Karpas-422 (cell line): ENCODE data around the gene UNCX. TPM values are rescaled to one million over a fixed set of nuclear protein-coding genes. Genes with fewer than 3 reads are reported as not detected.
"Not testable (repeated sequence)": the region's sequence is repeated elsewhere in the genome, so short reads cannot be mapped to it uniquely, and the experiment has no call there.

Source experiments
- DNase-seq: peaks from one replicate; pipeline ENCODE4 v3.0.0-alpha.2; 2015
- H2AFZ ChIP-seq: fragments of 200-600 bp; sonication (generic); 2 replicates; pipeline ENCODE4 v1.6.1; 2014; ENCODE audit warnings: antibody characterized with exemption, low read length, mixed read lengths
- H3K27ac ChIP-seq: fragments of 200-600 bp; sonication (generic); 2 replicates; pipeline ENCODE4 v1.5.1; 2014; ENCODE audit warnings: mild to moderate bottlenecking, low read length, moderate library complexity
- H3K27me3 ChIP-seq: fragments of 200-600 bp; sonication (generic); 2 replicates; pipeline ENCODE4 v1.6.1; 2014; ENCODE audit warnings: low read length, mixed read lengths
- H3K36me3 ChIP-seq: fragments of 200-600 bp; sonication (generic); 2 replicates; pipeline ENCODE4 v1.6.1; 2014; ENCODE audit warnings: low read length, mixed read lengths; ENCODE audit not compliant: insufficient read depth
- H3K4me1 ChIP-seq: fragments of 200-600 bp; sonication (generic); 2 replicates; pipeline ENCODE4 v1.6.1; 2014; ENCODE audit warnings: mild to moderate bottlenecking, low read length, mixed read lengths
- H3K4me2 ChIP-seq: fragments of 200-600 bp; sonication (generic); 2 replicates; pipeline ENCODE4 v1.6.1; 2014; ENCODE audit warnings: low read length, low read depth, mild to moderate bottlenecking; ENCODE audit not compliant: poor library complexity, severe bottlenecking
- H3K4me3 ChIP-seq: fragments of 200-600 bp; sonication (generic); 2 replicates; pipeline ENCODE4 v1.5.1; 2014; ENCODE audit warnings: mild to moderate bottlenecking, antibody characterized with exemption, low read length, mixed read lengths
- H3K79me2 ChIP-seq: fragments of 200-600 bp; sonication (generic); 2 replicates; pipeline ENCODE4 v1.6.1; 2014; ENCODE audit warnings: mild to moderate bottlenecking, low read length, mixed read lengths
- H3K9ac ChIP-seq: fragments of 200-600 bp; sonication (generic); 2 replicates; pipeline ENCODE4 v1.6.0; 2014; ENCODE audit warnings: low read length
- H3K9me2 ChIP-seq: fragments of 200-600 bp; sonication (generic), shearing (Covaris generic); replicated peaks from 2 replicates; pipeline ENCODE4 v1.6.0; 2014; ENCODE audit warnings: mild to moderate bottlenecking, low read length, moderate library complexity; ENCODE audit not compliant: insufficient read depth
- H3K9me3 ChIP-seq: fragments of 300-700, 200-600 bp; sonication (generic); 2 replicates; pipeline ENCODE4 v1.6.1; 2014; ENCODE audit warnings: low read length, mixed read lengths
- H4K20me1 ChIP-seq: fragments of 200-600 bp; sonication (generic); 2 replicates; pipeline ENCODE4 v1.6.1; 2014; ENCODE audit warnings: mild to moderate bottlenecking, antibody characterized with exemption, low read length, low read depth; ENCODE audit not compliant: insufficient read depth
- total RNA-seq: library from RNA; depleted of rRNA; stranded (reverse); fragments of >200 nt; shearing (Covaris generic); gene quantifications from 2 replicates; pipeline ENCODE4 v1.2.3, GENCODE V29; 2014; ENCODE audit warnings: low replicate concordance

The UNCX gene
- total RNA-seq, 1 experiment from 2014 or later: not detected

GRCh38 chr7:1210321-1210978 lies 22.2 kb upstream of the UNCX start:
- no peaks in the 10 kb centered on the region for H3K79me2 ChIP-seq
- H3K36me3 ChIP-seq: no peaks in the 10 kb centered on the region
- H3K9ac ChIP-seq: no peak overlapping the region
- no peak overlapping the region for H3K4me2 ChIP-seq
- no peak for DNase-seq
- no peaks in the 10 kb centered on the region for H4K20me1 ChIP-seq
- no peaks in the 10 kb centered on the region for H3K27me3 ChIP-seq
- H3K27ac ChIP-seq: no peak overlapping the region
- H3K9me2 ChIP-seq: no peaks in the 10 kb centered on the region
- H3K4me3 ChIP-seq: no peak overlapping the region
- H3K4me1 ChIP-seq: no peaks in the 10 kb centered on the region
- H3K9me3 ChIP-seq: no peaks in the 10 kb centered on the region
- no peak overlapping the region for H2AFZ ChIP-seq

- no peak for DNase-seq
- Histone ChIP-seq H3K27ac (no peak overlapping the region), H3K4me2 (no peak overlapping the region), H4K20me1 (no peaks in the 10 kb centered on the region), H3K4me3 (no peak overlapping the region), H3K9me3 (no peaks in the 10 kb centered on the region), H3K79me2 (no peaks in the 10 kb centered on the region), H3K36me3 (no peaks in the 10 kb centered on the region), H2AFZ (no peak overlapping the region), H3K27me3 (no peaks in the 10 kb centered on the region), H3K9me2 (no peaks in the 10 kb centered on the region), H3K9ac (no peak overlapping the region), H3K4me1 (no peaks in the 10 kb centered on the region)
Measured at GRCh38 chr7:1210979-1211608, 21.6 kb upstream of the UNCX start.

DNA sequence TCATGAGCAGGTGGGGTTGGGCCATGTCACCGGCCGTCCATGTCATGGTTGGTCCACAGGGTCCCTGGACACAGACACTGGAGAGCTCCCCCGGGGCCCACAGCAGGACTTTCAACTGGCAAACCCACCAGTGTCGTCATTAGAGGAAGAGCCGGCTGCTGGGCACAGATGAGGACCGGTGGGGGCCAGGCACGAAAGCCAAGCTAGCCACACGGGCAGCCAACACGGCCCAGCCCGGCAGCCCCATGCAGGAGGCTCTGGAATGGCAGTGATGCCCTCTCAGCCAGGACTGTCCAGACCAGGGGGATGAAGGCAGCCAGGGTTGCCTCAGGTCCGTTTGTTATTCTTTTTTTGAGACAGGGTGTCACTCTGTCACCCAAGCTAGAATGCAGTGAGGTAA lies 21.1 kb upstream of the UNCX start:
- Histone ChIP-seq H3K27ac (no peak overlapping the region), H3K27me3 (no peaks in the 10 kb centered on the region), H3K4me3 (no peak overlapping the region), H3K9me2 (no peaks in the 10 kb centered on the region), H3K4me1 (no peaks in the 10 kb centered on the region), H3K9ac (no peak overlapping the region), H3K36me3 (no peaks in the 10 kb centered on the region), H2AFZ (no peak overlapping the region), H3K79me2 (no peaks in the 10 kb centered on the region), H3K4me2 (no peak overlapping the region), H4K20me1 (no peaks in the 10 kb centered on the region), H3K9me3 (no peaks in the 10 kb centered on the region)
- DNase-seq: no peak

DNA sequence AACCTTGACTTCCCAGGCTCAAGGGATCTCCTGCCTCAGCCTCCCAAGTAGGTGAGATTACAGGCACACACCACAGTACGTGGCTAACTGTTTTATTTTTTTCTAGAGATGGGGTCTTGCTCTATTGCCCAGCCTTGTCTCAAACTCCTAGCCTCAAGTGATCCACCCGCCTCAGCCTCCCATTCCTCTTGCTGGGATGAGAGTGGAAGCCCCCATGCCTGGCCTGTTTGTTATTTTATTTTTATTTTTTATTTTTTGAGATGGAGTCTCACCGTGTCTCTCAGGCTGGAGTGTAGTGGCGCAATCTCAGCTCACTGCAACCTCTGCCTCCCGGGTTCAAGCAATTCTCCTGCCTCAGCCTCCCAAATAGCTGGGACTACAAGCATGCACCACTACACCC lies 20.6 kb upstream of the UNCX start:
- H4K20me1 ChIP-seq, DNase-seq, H3K27me3 ChIP-seq, H3K4me1 ChIP-seq, H3K79me2 ChIP-seq, H3K9ac ChIP-seq, H3K4me2 ChIP-seq, H3K9me2 ChIP-seq, H3K9me3 ChIP-seq, H3K4me3 ChIP-seq, H3K36me3 ChIP-seq, H3K27ac ChIP-seq, H2AFZ ChIP-seq: not testable (repeated sequence)

DNA sequence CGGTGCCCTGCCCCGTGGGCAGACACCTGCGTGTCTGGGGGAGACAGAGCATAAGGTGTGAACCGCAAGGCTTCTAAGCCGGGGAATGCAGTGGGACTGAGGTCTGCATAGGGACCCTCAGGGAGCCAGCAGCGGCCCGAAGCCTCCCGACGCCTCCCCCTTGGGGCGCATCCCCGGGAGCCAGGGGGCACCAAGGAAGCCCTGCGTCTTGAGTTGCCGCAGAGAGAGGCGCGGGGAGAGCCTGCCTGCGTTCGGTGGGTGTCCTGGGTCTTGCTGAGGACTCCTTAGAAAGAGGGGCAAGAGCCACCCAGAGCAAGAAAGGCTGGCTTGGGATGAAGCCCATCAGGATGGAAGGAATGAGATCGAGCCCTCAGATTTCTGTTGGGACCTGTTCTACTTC lies 18.2 kb upstream of the UNCX start:
- Histone ChIP-seq H3K79me2 (no peaks in the 10 kb centered on the region), H3K4me1 (no peaks in the 10 kb centered on the region), H3K4me3 (no peak overlapping the region), H3K36me3 (no peaks in the 10 kb centered on the region), H3K9ac (no peak overlapping the region), H3K27ac (no peak overlapping the region), H2AFZ (no peak overlapping the region), H3K9me2 (no peaks in the 10 kb centered on the region), H3K27me3 (no peaks in the 10 kb centered on the region), H3K9me3 (no peaks in the 10 kb centered on the region), H4K20me1 (no peaks in the 10 kb centered on the region), H3K4me2 (no peak overlapping the region)
- DNase-seq: no peak

DNA sequence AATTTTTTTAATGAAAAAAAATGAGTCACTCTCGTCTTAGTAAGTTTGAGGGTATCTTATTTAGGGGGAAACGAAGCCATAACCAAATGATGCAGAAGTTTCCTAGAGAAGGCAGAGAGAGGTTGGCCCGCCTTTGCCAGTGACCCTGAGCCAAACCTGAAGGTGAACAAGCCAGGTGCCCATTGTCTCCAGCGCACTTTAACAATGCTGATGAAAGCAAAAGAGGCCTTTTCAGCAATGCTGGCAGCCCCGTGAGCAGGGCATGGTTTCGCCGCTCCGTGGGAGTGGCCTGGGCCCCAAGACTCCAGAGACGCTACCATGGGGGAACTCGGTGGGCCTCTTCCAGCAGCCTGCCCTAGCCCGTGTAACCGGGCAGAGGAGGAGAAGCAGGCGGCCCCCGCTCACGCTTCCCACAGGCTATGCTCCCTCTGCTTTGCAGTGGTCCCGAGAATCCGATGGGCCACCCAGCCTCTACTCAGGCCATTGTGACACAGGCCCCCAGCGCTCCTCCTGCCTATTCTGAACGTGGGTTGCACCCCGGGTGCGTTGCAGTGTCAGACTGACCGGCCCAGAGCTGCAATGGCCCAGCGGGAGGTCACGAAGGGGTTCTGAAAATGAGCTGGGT lies 14.0 kb upstream of the UNCX start:
- Histone ChIP-seq H3K4me2 (no peak overlapping the region), H3K4me1 (no peaks in the 10 kb centered on the region), H3K27ac (no peak overlapping the region), H2AFZ (no peak overlapping the region), H3K79me2 (no peaks in the 10 kb centered on the region), H3K9ac (no peak overlapping the region), H3K9me2 (no peaks in the 10 kb centered on the region), H3K27me3 (no peaks in the 10 kb centered on the region), H3K4me3 (no peak overlapping the region), H4K20me1 (no peaks in the 10 kb centered on the region; the same call in 1 of the 2 replicates), H3K36me3 (no peaks in the 10 kb centered on the region), H3K9me3 (no peaks in the 10 kb centered on the region)
- no peak for DNase-seq

DNA sequence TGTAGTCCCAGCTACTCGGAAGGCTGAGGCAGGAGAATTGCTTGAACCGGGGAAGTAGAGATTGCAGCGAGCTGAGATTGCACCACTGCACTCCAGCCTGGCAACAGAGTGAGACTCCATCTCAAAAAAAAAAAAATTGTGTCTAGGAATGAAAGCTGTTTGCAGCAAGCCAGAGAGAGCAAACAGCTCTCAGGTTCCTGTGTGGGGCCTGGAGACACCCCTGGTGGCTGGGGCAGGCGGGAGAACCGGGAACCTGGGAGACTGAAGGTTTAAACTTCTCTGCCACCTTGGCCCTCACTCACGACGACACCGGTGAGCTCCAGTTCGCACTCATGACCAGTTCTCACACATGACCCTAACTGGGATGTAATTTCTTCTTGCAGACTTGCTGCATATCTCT lies 13.2 kb upstream of the UNCX start:
- DNase-seq: no peak
- Histone ChIP-seq H2AFZ (no peak overlapping the region), H3K4me2 (no peak overlapping the region)

DNA sequence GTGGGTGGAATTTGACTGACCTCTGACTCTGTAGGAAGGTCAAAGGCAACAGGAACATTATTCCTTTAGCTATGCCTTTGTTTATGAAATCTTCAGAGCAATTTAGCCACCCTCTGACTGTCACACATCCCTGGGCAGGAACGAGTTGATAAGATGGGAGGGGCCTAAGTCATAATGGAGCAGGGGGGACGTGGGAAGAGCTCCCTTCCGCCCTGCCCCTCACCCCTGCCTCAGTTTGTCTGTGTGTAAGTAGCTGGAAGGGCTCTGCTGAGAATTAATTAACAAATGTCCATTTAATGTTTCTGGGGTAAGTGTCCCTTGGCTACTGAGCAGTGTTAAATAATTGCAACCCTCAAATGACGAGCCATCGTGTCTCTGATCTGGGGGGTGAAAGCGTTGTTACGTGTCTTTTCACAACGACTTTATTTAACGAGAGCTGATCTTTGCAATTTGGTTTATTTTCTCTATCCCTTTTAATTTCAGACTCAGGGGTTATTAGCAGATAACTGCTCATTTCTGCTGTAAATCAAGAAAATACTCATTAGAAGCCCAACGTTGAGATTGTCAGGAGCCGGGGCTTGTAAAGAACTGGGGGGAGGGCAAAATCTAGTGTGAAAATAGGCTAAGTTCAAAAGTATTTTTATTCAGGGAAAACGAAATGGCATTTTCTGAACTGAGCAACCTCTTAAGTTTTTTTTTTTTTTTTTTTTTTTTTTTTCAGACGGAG lies 12.5 kb upstream of the UNCX start:
- Histone ChIP-seq H4K20me1 (no peaks in the 10 kb centered on the region; the same call in 1 of the 2 replicates), H3K9me3 (no peaks in the 10 kb centered on the region), H2AFZ (no peak overlapping the region), H3K9ac (no peak overlapping the region), H3K36me3 (no peaks in the 10 kb centered on the region), H3K4me1 (no peaks in the 10 kb centered on the region), H3K4me2 (no peak overlapping the region), H3K9me2 (no peaks in the 10 kb centered on the region), H3K79me2 (no peaks in the 10 kb centered on the region), H3K4me3 (no peak overlapping the region), H3K27ac (no peak overlapping the region), H3K27me3 (no peaks in the 10 kb centered on the region)
- no peak for DNase-seq

More for the DNA sequence above, 13.2 kb upstream of the UNCX start:
- Histone ChIP-seq H3K4me1 (no peaks in the 10 kb centered on the region), H3K4me3 (no peak overlapping the region), H4K20me1 (no peaks in the 10 kb centered on the region; the same call in 1 of the 2 replicates), H3K27ac (no peak overlapping the region), H3K9me3 (no peaks in the 10 kb centered on the region), H3K79me2 (no peaks in the 10 kb centered on the region), H3K27me3 (no peaks in the 10 kb centered on the region), H3K9ac (no peak overlapping the region), H3K36me3 (no peaks in the 10 kb centered on the region), H3K9me2 (no peaks in the 10 kb centered on the region)
